Measurements from ENCODE around the gene CABP4.

Gene CABP4

GRCh38 chr11:67455054-67455453 is at the start of gene CABP4:
Gene CABP4, plus strand, starts transcription at chr11:67455354. Its CDS starts 70 bp downstream, at chr11:67455424.
- Histone ChIP-seq H3K27ac (ENCODE audit: low read depth, low read length) (no peak within 1 kb of the TSS), H3K36me3 (ENCODE audit: insufficient read depth, low read length) (no peaks in the 10 kb centered on the region), H3K9ac (ENCODE audit: low read length) (no peak within 1 kb of the TSS), H3K9me3 (ENCODE audit: low read length) (no peaks in the 10 kb centered on the region), H3K27me3 (ENCODE audit: control insufficient read depth in 1 of 2, insufficient read depth in 2 of 2, low read length in 2 of 2) (no peaks in the 10 kb centered on the region), H3K4me1 (ENCODE audit: insufficient read depth, low read length) (no peaks in the 10 kb centered on the region), H3K4me3 (ENCODE audit: low read depth in 1 of 2, low read length in 2 of 2) (no peak within 1 kb of the TSS)

- Histone ChIP-seq H3K36me3 (ENCODE audit: insufficient read depth, low read length) (no peaks in the 10 kb centered on the region), H3K9me3 (ENCODE audit: low read length) (no peaks in the 10 kb centered on the region), H3K27me3 (ENCODE audit: control insufficient read depth in 1 of 2, insufficient read depth in 2 of 2, low read length in 2 of 2) (peaks cover 10 to 63% of the 10 kb centered on the region in 2 donors), H3K4me3 (ENCODE audit: low read depth in 1 of 2, low read length in 2 of 2) (no peak overlapping the region), H3K9ac (ENCODE audit: low read length) (no peak overlapping the region), H3K27ac (ENCODE audit: low read depth, low read length) (no peak overlapping the region), H3K4me1 (ENCODE audit: insufficient read depth, low read length) (peaks cover 6% of the 10 kb centered on the region)
Observed at GRCh38 chr11:67405688-67406339, 49.3 kb upstream of the CABP4 start.

GRCh38 chr11:67406420-67406968 is 48.7 kb upstream of the CABP4 start:
- H3K27ac ChIP-seq (ENCODE audit: low read depth, low read length), result no peak overlapping the region
- peaks cover 15 to 70% of the 10 kb centered on the region in 2 donors for H3K27me3 ChIP-seq (ENCODE audit: control insufficient read depth in 1 of 2, insufficient read depth in 2 of 2, low read length in 2 of 2)
- no peak overlapping the region for H3K9ac ChIP-seq (ENCODE audit: low read length)

GRCh38 chr11:67406969-67407687 is 48.0 kb upstream of the CABP4 start:
- Histone ChIP-seq H3K9me3 (ENCODE audit: low read length) (no peaks in the 10 kb centered on the region), H3K36me3 (ENCODE audit: insufficient read depth, low read length) (no peaks in the 10 kb centered on the region), H3K27me3 (ENCODE audit: control insufficient read depth in 1 of 2, insufficient read depth in 2 of 2, low read length in 2 of 2) (peaks cover 16 to 76% of the 10 kb centered on the region in 2 donors), H3K9ac (ENCODE audit: low read length) (no peak overlapping the region), H3K27ac (ENCODE audit: low read depth, low read length) (no peak overlapping the region), H3K4me1 (ENCODE audit: insufficient read depth, low read length) (peaks cover 3% of the 10 kb centered on the region), H3K4me3 (ENCODE audit: low read depth in 1 of 2, low read length in 2 of 2) (no peak overlapping the region)

More at GRCh38 chr11:67406420-67406968, 48.7 kb upstream of the CABP4 start:
- no peaks in the 10 kb centered on the region for H3K36me3 ChIP-seq (ENCODE audit: insufficient read depth, low read length)
- H3K4me1 ChIP-seq (ENCODE audit: insufficient read depth, low read length), result peaks cover 5% of the 10 kb centered on the region
- no peaks in the 10 kb centered on the region for H3K9me3 ChIP-seq (ENCODE audit: low read length)
- no peak overlapping the region for H3K4me3 ChIP-seq (ENCODE audit: low read depth in 1 of 2, low read length in 2 of 2)

- Histone ChIP-seq H3K4me1 (ENCODE audit: insufficient read depth, low read length) (no peaks in the 10 kb centered on the region), H3K36me3 (ENCODE audit: insufficient read depth, low read length) (no peaks in the 10 kb centered on the region), H3K4me3 (ENCODE audit: low read depth in 1 of 2, low read length in 2 of 2) (no peak overlapping the region), H3K9me3 (ENCODE audit: low read length) (no peaks in the 10 kb centered on the region), H3K27me3 (ENCODE audit: control insufficient read depth in 1 of 2, insufficient read depth in 2 of 2, low read length in 2 of 2) (peaks cover 16 to 82% of the 10 kb centered on the region in 2 donors), H3K9ac (ENCODE audit: low read length) (no peak overlapping the region), H3K27ac (ENCODE audit: low read depth, low read length) (no peak overlapping the region)
Observed at GRCh38 chr11:67407688-67408163, 47.4 kb upstream of the CABP4 start.

GRCh38 chr11:67408437-67409200 is 46.5 kb upstream of the CABP4 start:
- Histone ChIP-seq H3K27ac (ENCODE audit: low read depth, low read length) (no peak overlapping the region), H3K4me3 (ENCODE audit: low read depth in 1 of 2, low read length in 2 of 2) (no peak overlapping the region)

GRCh38 chr11:67409261-67409666 is 45.9 kb upstream of the CABP4 start:
- Histone ChIP-seq H3K9me3 (ENCODE audit: low read length) (no peaks in the 10 kb centered on the region), H3K27me3 (ENCODE audit: control insufficient read depth in 1 of 2, insufficient read depth in 2 of 2, low read length in 2 of 2) (peaks cover 16 to 89% of the 10 kb centered on the region in 2 donors), H3K9ac (ENCODE audit: low read length) (no peak overlapping the region), H3K4me1 (ENCODE audit: insufficient read depth, low read length) (no peaks in the 10 kb centered on the region), H3K36me3 (ENCODE audit: insufficient read depth, low read length) (no peaks in the 10 kb centered on the region), H3K4me3 (ENCODE audit: low read depth in 1 of 2, low read length in 2 of 2) (no peak overlapping the region), H3K27ac (ENCODE audit: low read depth, low read length) (no peak overlapping the region)

More at GRCh38 chr11:67408437-67409200, 46.5 kb upstream of the CABP4 start:
- Histone ChIP-seq H3K4me1 (ENCODE audit: insufficient read depth, low read length) (no peaks in the 10 kb centered on the region), H3K9me3 (ENCODE audit: low read length) (no peaks in the 10 kb centered on the region), H3K36me3 (ENCODE audit: insufficient read depth, low read length) (no peaks in the 10 kb centered on the region), H3K9ac (ENCODE audit: low read length) (no peak overlapping the region), H3K27me3 (ENCODE audit: control insufficient read depth in 1 of 2, insufficient read depth in 2 of 2, low read length in 2 of 2) (peaks cover 16 to 91% of the 10 kb centered on the region in 2 donors)

- Histone ChIP-seq H3K4me3 (ENCODE audit: low read depth in 1 of 2, low read length in 2 of 2) (no peak overlapping the region), H3K27ac (ENCODE audit: low read depth, low read length) (no peak overlapping the region), H3K36me3 (ENCODE audit: insufficient read depth, low read length) (no peaks in the 10 kb centered on the region), H3K4me1 (ENCODE audit: insufficient read depth, low read length) (no peaks in the 10 kb centered on the region), H3K27me3 (ENCODE audit: control insufficient read depth in 1 of 2, insufficient read depth in 2 of 2, low read length in 2 of 2) (peaks cover 17 to 86% of the 10 kb centered on the region in 2 donors), H3K9ac (ENCODE audit: low read length) (no peak overlapping the region), H3K9me3 (ENCODE audit: low read length) (no peaks in the 10 kb centered on the region)
Observed at GRCh38 chr11:67409781-67410368, 45.3 kb upstream of the CABP4 start.

- Histone ChIP-seq H3K9ac (ENCODE audit: low read length) (no peak overlapping the region), H3K4me3 (ENCODE audit: low read depth in 1 of 2, low read length in 2 of 2) (no peak overlapping the region), H3K4me1 (ENCODE audit: insufficient read depth, low read length) (no peaks in the 10 kb centered on the region)
Observed at GRCh38 chr11:67410369-67410831, 44.8 kb upstream of the CABP4 start.

GRCh38 chr11:67410984-67411784 is 44.0 kb upstream of the CABP4 start:
- Histone ChIP-seq H3K9ac (ENCODE audit: low read length) (no peak overlapping the region), H3K27ac (ENCODE audit: low read depth, low read length) (no peak overlapping the region), H3K9me3 (ENCODE audit: low read length) (no peaks in the 10 kb centered on the region), H3K36me3 (ENCODE audit: insufficient read depth, low read length) (no peaks in the 10 kb centered on the region), H3K4me1 (ENCODE audit: insufficient read depth, low read length) (no peaks in the 10 kb centered on the region), H3K4me3 (ENCODE audit: low read depth in 1 of 2, low read length in 2 of 2) (no peak overlapping the region), H3K27me3 (ENCODE audit: control insufficient read depth in 1 of 2, insufficient read depth in 2 of 2, low read length in 2 of 2) (peaks cover 21 to 77% of the 10 kb centered on the region in 2 donors)

More at GRCh38 chr11:67410369-67410831, 44.8 kb upstream of the CABP4 start:
- no peak overlapping the region for H3K27ac ChIP-seq (ENCODE audit: low read depth, low read length)
- no peaks in the 10 kb centered on the region for H3K9me3 ChIP-seq (ENCODE audit: low read length)
- H3K27me3 ChIP-seq (ENCODE audit: control insufficient read depth in 1 of 2, insufficient read depth in 2 of 2, low read length in 2 of 2), result peaks cover 21 to 85% of the 10 kb centered on the region in 2 donors
- no peaks in the 10 kb centered on the region for H3K36me3 ChIP-seq (ENCODE audit: insufficient read depth, low read length)
